HepG2 (cell line): ENCODE results near the gene GPRIN1. TPM values are rescaled to one million over a fixed set of nuclear protein-coding genes. Genes with fewer than 3 reads are reported as not detected.

Source experiments
- ATAC-seq: fragments of 200-7000 bp; cut with Tn5 transposase; 3 replicates; pipeline ENCODE4 v1.9.1; 2020; ENCODE audit warnings: mild to moderate bottlenecking, moderate library complexity
- BruUV-seq: library from RNA; stranded (reverse); fragments of 400-500 nt; replicated peaks from 2 replicates; lab custom pipeline; 2021; lab: Mats Ljungman, UMichigan
- CTCF ChIA-PET: fragments of 300-600 bp; formaldehyde crosslinking; extraction: SDS; loops from one replicate; lab custom pipeline; 2021; ENCODE audit warnings: low total read pairs, inconsistent platforms, low intra/inter-chr PET ratio; lab: Yijun Ruan, JAX
- POLR2A ChIA-PET: fragments of 350-600 bp; sonication (Branson Sonifier 250); formaldehyde crosslinking; loops from one replicate; lab custom pipeline; 2020; ENCODE audit warnings: antibody characterized with exemption, inconsistent platforms; lab: Yijun Ruan, JAX
- DNase-seq: peaks from one replicate; pipeline ENCODE4 v3.0.0-alpha.2; 2015; ENCODE audit warnings: low spot score
- FAIRE-seq: peaks from 3 replicates; lab custom pipeline; 2011; peaks lifted over from hg19 to GRCh38; lab: Jason Lieb, UNC
- H2AFZ ChIP-seq: one replicate; pipeline ENCODE4 v1.6.1; 2011; ENCODE audit warnings: low read length, inconsistent platforms
- H3K27ac ChIP-seq: fragments of 300-600 bp; 3 replicates; pipeline ENCODE4 v1.8.0; 2011; ENCODE audit warnings: mixed run types, mild to moderate bottlenecking, mixed read lengths, low read length, inconsistent platforms; ENCODE audit not compliant: insufficient read depth; ENCODE audit errors: extremely low read length
- H3K27me3 ChIP-seq, 2 experiments: fragments of 200-600 bp in 1 of 2; 2 replicates in 1 of 2; 3 replicates in 1 of 2; pipeline versions ENCODE4 v1.6.0 to v1.8.0; 2011; ENCODE audit warnings: low read length in 2 of 2, mild to moderate bottlenecking in 2 of 2, moderate library complexity in 2 of 2, inconsistent platforms in 1 of 2; ENCODE audit not compliant: insufficient read depth in 2 of 2, control insufficient read depth in 1 of 2
- H3K36me3 ChIP-seq, 2 experiments: fragments of 200-600 bp in 1 of 2; replicated peaks in 1 of 2; 2 replicates in 1 of 2; 3 replicates in 1 of 2; pipeline versions ENCODE4 v1.5.1 to v1.8.0; 2011; ENCODE audit warnings: low read length in 2 of 2, inconsistent platforms in 1 of 2; ENCODE audit not compliant: insufficient read depth in 2 of 2, control insufficient read depth in 1 of 2
- H3K4me1 ChIP-seq: 2 replicates; pipeline ENCODE4 v1.5.1; 2012; ENCODE audit warnings: low read length, inconsistent platforms; ENCODE audit not compliant: insufficient read depth
- H3K4me2 ChIP-seq: 2 replicates; pipeline ENCODE4 v1.6.0; 2011; ENCODE audit warnings: low read depth, low read length, inconsistent platforms
- H3K4me3 ChIP-seq, 3 experiments: fragments of 200-600 bp in 1 of 3; sonication (generic), shearing (Covaris generic) in 1 of 3; replicated peaks in 1 of 3; 2 replicates each; pipeline ENCODE4 v1.5.1; 2011 to 2016; ENCODE audit warnings: low read length in 3 of 3, inconsistent platforms in 2 of 3, low read depth in 2 of 3, mild to moderate bottlenecking in 2 of 3, control low read depth in 1 of 3, mixed read lengths in 1 of 3; ENCODE audit not compliant: insufficient read depth in 1 of 3
- H3K79me2 ChIP-seq: one replicate; pipeline ENCODE4 v1.6.1; 2011; ENCODE audit warnings: low read length, inconsistent platforms; ENCODE audit not compliant: insufficient read depth
- H3K9ac ChIP-seq: 2 replicates; pipeline ENCODE4 v1.6.0; 2011; ENCODE audit warnings: mild to moderate bottlenecking, low read depth, low read length, inconsistent platforms; ENCODE audit not compliant: insufficient read depth
- H3K9me3 ChIP-seq: 2 replicates; pipeline ENCODE4 v1.5.1; 2012; ENCODE audit warnings: mild to moderate bottlenecking, low read length
- H4K20me1 ChIP-seq: 2 replicates; pipeline ENCODE4 v1.6.0; 2011; ENCODE audit warnings: inconsistent platforms, mild to moderate bottlenecking, low read length, moderate library complexity; ENCODE audit not compliant: insufficient read depth
- ARID2 ChIP-seq: sonication (generic); formaldehyde crosslinking; IDR thresholded peaks from 2 replicates; pipeline ENCODE4 v1.8.1; 2022; ENCODE audit warnings: mild to moderate bottlenecking, missing genetic modification reagents, borderline replicate concordance
- CBFB ChIP-seq: sonication (generic); formaldehyde crosslinking; IDR thresholded peaks from 2 replicates; pipeline ENCODE4 v1.4.0; 2020; ENCODE audit warnings: missing genetic modification reagents
- CENPX ChIP-seq: sonication (generic); formaldehyde crosslinking; IDR thresholded peaks from 2 replicates; pipeline ENCODE4 v1.9.0; 2021; ENCODE audit warnings: mild to moderate bottlenecking, missing genetic modification reagents, moderate library complexity
- CREB1 ChIP-seq, 2 experiments: fragments of 450-650 bp in 1 of 2; IDR thresholded peaks; 2 replicates each; pipeline ENCODE4 v1.6.1; 2016 to 2017; ENCODE audit warnings: control low read depth in 1 of 2, mild to moderate bottlenecking in 1 of 2, missing compliant biosample characterization in 1 of 2, missing genetic modification characterization in 1 of 2
- GTF2F1 ChIP-seq: fragments of 150-350 bp; IDR thresholded peaks from 2 replicates; pipeline ENCODE4 v1.6.1; 2014; ENCODE audit warnings: low read length
- HMG20B ChIP-seq: conservative IDR thresholded peaks from 2 replicates; pipeline ENCODE4 v1.6.1; 2016; ENCODE audit warnings: missing genetic modification reagents, missing compliant biosample characterization
- HNRNPLL ChIP-seq: fragments of 200-400 bp; formaldehyde crosslinking; IDR thresholded peaks from 2 replicates; pipeline ENCODE4 v1.6.1; 2017; ENCODE audit warnings: mild to moderate bottlenecking, low read depth, low read length; ENCODE audit not compliant: poor library complexity, severe bottlenecking
- MTA1 ChIP-seq: sonication (generic); formaldehyde crosslinking; IDR thresholded peaks from 2 replicates; pipeline ENCODE4 v1.4.0; 2020; ENCODE audit warnings: missing genetic modification reagents, mild to moderate bottlenecking, borderline replicate concordance
- NFIC ChIP-seq: IDR thresholded peaks from 2 replicates; pipeline ENCODE4 v1.6.1; 2012; ENCODE audit warnings: mild to moderate bottlenecking, low read length, inconsistent platforms
- SAFB2 ChIP-seq: sonication (generic); formaldehyde crosslinking; IDR thresholded peaks from 2 replicates; pipeline ENCODE4 v1.5.1; 2020; ENCODE audit warnings: missing genetic modification reagents, low read depth, mild to moderate bottlenecking, borderline replicate concordance
- SMAD1 ChIP-seq: sonication (generic); formaldehyde crosslinking; IDR thresholded peaks from 2 replicates; pipeline ENCODE4 v1.4.0; 2020; ENCODE audit warnings: missing genetic modification reagents, low read depth, mild to moderate bottlenecking, borderline replicate concordance
- TBP ChIP-seq: sonication (generic); formaldehyde crosslinking; IDR thresholded peaks from 2 replicates; pipeline ENCODE4 v1.5.0; 2020; ENCODE audit warnings: missing genetic modification reagents
- ZNF230 ChIP-seq: sonication (generic); formaldehyde crosslinking; IDR thresholded peaks from 2 replicates; pipeline ENCODE4 v1.4.0; 2020; ENCODE audit warnings: mild to moderate bottlenecking, missing genetic modification reagents
- ZNF672 ChIP-seq: sonication (generic); formaldehyde crosslinking; IDR thresholded peaks from 2 replicates; pipeline ENCODE4 v1.8.1; 2022; ENCODE audit warnings: missing genetic modification reagents
- WGBS: methylation state at CpG from one replicate; pipeline ENCODE4 v1.1.6; 2017; ENCODE audit warnings: low lambda C conversion rate; 5-methylcytosine and 5-hydroxymethylcytosine counted together
- in situ Hi-C: cut with HindIII; loops from 2 replicates; pipeline ENCODE4 v1.10.0; 2017; ENCODE audit warnings: low pct_unique_long_range_greater_than_20kb; ENCODE audit not compliant: extremely low pct_ligation_motif_present
- intact Hi-C: fragments of 100-400 bp; cut with micrococcal nuclease; formaldehyde crosslinking; loops from one replicate; pipeline ENCODE4 v1.10.0; 2022; ENCODE audit not compliant: unreplicated experiment
- polyA plus RNA-seq, 8 experiments: library from polyadenylated mRNA; depleted of rRNA in 3 of 8; stranded (reverse) in 7 of 8; unstranded in 1 of 8; fragments of >200 nt; fragmentation: Illumina TruSeq in 4 of 8; extraction: Trizol in 4 of 8; gene quantifications; 2 replicates each; pipeline versions ENCODE4 v1.2.1 to v1.2.3, GENCODE V29; 2011 to 2016; ENCODE audit warnings: low read depth in 4 of 8, missing spikeins in 1 of 8, mixed read lengths in 1 of 8; ENCODE audit not compliant: insufficient read depth in 1 of 8
- total RNA-seq, 5 experiments: library from RNA; depleted of rRNA; stranded (reverse); fragments of >200 nt; fragmentation: Illumina TruSeq; extraction: Trizol; gene quantifications; 2 replicates each; pipeline ENCODE4 v1.2.3, GENCODE V29; 2016; ENCODE audit warnings: low read depth in 1 of 5
- TF ChIP-seq, protein P1 (sequence below): sonication (generic); formaldehyde crosslinking; IDR thresholded peaks from 2 replicates; pipeline ENCODE4 v1.4.0; 2020; ENCODE audit warnings: mild to moderate bottlenecking, missing genetic modification reagents
- TF ChIP-seq, protein P2 (sequence below): sonication (generic); formaldehyde crosslinking; IDR thresholded peaks from 2 replicates; pipeline ENCODE4 v1.8.0; 2022; ENCODE audit warnings: mild to moderate bottlenecking, missing genetic modification reagents, borderline replicate concordance
- TF ChIP-seq, protein P3 (sequence below): IDR thresholded peaks from 2 replicates; pipeline ENCODE4 v1.6.1; 2016; ENCODE audit warnings: missing compliant biosample characterization, missing genetic modification reagents, borderline replicate concordance
- TF ChIP-seq, protein P4 (sequence below): sonication (generic); formaldehyde crosslinking; conservative IDR thresholded peaks from 2 replicates; pipeline ENCODE4 v1.4.0; 2020; ENCODE audit warnings: missing genetic modification reagents

The GPRIN1 gene
- total and polyA plus RNA-seq, 2 of the 13 experiments (the other 11 are each of a cell fraction or from before 2014, with no cell fraction given) = 0.32 to 2.0 TPM

DNA sequence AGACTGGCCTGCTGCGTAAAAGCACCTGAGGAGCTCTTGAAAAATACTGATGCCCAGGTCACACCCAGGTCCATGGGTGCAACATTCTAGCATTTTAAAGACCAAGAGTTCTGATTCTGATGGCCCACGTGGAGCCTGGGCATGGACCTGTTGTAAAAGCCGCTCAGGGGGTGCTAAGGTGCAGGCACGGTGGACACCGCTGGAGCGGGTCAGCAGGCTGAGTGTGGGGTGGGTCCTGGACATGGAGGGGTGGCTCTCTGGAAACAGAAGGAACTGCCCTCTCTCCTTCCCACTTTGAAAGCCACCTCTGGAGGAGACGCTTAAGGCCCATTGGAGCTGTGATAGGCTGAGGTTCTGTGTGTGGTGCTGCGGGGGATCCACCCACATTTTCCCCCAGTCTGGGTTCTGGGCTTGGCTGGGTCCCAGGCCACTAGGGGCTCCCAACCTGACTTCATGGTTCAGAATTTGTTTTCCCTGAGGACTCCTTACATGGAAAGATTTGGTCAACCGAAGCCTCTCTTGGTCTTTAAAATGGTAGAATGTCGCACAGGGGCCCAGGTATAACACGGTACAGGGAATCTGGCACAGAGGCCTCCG, 16.6 kb downstream of the GPRIN1 start (continued):
- TF ChIP-seq CREB1 (IDR thresholded peaks at IDR 0.05) (no peak), CREB1 (CRISPR knock-in tag; IDR thresholded peaks at IDR 0.05) (no peak), CBFB (CRISPR knock-in tag) (no peak), NFIC (no peak), GTF2F1 (no peak)
- TF ChIP-seq, all 625 proteins: peak for 0

DNA sequence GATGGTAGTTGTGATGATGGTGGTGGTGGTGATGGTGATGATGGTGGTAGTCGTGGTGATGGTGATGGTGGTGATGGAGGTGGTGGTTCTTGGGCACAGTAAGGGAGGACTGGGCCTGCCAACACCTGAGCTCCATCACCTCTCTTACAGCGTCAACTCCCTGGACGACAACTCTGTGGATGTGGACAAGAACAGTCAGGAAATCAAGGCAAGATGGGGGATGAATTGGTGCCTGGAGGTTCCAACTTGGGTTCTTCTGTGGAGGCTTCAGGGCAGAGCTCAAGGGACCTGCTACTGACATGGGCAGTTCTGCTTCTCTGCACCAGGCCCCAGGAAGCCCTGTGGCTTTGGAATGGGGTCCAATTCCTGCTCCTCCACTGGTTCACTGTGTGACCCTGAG, 17.4 kb downstream of the GPRIN1 start:
- H3K36me3 ChIP-seq = peaks cover 0 to 13% of the 10 kb centered on the region in 2 experiments; a peak in 1 of 5 replicates
- H3K4me2 ChIP-seq = no peak overlapping the region
- no peaks in the 10 kb centered on the region; a peak in 1 of 5 replicates for H3K27me3 ChIP-seq
- H4K20me1 ChIP-seq = no peaks in the 10 kb centered on the region
- no peaks in the 10 kb centered on the region for H3K4me1 ChIP-seq
- POLR2A ChIA-PET = no interaction called here
- WGBS = 95% methylated on average over 3 of the region's 3 CpGs
- no peak overlapping the region for H3K27ac ChIP-seq
- H2AFZ ChIP-seq = no peak overlapping the region
- no peak overlapping the region for H3K9ac ChIP-seq
- ATAC-seq (no peak), FAIRE-seq (no peak), DNase-seq (no peak)
- BruUV-seq = no TSS peak
- CTCF ChIA-PET = no interaction called here
- H3K79me2 ChIP-seq = no peaks in the 10 kb centered on the region
- TF ChIP-seq, protein P1, sequence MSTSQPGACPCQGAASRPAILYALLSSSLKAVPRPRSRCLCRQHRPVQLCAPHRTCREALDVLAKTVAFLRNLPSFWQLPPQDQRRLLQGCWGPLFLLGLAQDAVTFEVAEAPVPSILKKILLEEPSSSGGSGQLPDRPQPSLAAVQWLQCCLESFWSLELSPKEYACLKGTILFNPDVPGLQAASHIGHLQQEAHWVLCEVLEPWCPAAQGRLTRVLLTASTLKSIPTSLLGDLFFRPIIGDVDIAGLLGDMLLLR (CRISPR knock-in tag) = no peak
- TF ChIP-seq, protein P2, sequence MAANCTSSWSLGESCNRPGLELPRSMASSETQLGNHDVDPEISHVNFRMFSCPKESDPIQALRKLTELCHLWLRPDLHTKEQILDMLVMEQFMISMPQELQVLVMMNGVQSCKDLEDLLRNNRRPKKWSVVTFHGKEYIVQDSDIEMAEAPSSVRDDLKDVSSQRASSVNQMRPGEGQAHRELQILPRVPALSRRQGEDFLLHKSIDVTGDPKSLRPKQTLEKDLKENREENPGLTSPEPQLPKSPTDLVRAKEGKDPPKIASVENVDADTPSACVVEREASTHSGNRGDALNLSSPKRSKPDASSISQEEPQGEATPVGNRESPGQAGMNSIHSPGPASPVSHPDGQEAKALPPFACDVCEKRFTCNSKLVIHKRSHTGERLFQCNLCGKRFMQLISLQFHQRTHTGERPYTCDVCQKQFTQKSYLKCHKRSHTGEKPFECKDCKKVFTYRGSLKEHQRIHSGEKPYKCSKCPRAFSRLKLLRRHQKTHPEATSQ (CRISPR knock-in tag) = no peak
- TF ChIP-seq HNRNPLL (no peak), ZNF230 (CRISPR knock-in tag) (no peak), MTA1 (no peak), CENPX (CRISPR knock-in tag) (no peak), SAFB2 (no peak), ZNF672 (CRISPR knock-in tag) (no peak), ARID2 (no peak), SMAD1 (CRISPR knock-in tag) (no peak), TBP (no peak), HMG20B (CRISPR knock-in tag) (no peak)
- TF ChIP-seq, protein P3, sequence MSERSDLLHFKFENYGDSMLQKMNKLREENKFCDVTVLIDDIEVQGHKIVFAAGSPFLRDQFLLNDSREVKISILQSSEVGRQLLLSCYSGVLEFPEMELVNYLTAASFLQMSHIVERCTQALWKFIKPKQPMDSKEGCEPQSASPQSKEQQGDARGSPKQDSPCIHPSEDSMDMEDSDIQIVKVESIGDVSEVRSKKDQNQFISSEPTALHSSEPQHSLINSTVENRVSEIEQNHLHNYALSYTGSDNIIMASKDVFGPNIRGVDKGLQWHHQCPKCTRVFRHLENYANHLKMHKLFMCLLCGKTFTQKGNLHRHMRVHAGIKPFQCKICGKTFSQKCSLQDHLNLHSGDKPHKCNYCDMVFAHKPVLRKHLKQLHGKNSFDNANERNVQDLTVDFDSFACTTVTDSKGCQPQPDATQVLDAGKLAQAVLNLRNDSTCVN (CRISPR knock-in tag) = no peak
- TF ChIP-seq, protein P4, sequence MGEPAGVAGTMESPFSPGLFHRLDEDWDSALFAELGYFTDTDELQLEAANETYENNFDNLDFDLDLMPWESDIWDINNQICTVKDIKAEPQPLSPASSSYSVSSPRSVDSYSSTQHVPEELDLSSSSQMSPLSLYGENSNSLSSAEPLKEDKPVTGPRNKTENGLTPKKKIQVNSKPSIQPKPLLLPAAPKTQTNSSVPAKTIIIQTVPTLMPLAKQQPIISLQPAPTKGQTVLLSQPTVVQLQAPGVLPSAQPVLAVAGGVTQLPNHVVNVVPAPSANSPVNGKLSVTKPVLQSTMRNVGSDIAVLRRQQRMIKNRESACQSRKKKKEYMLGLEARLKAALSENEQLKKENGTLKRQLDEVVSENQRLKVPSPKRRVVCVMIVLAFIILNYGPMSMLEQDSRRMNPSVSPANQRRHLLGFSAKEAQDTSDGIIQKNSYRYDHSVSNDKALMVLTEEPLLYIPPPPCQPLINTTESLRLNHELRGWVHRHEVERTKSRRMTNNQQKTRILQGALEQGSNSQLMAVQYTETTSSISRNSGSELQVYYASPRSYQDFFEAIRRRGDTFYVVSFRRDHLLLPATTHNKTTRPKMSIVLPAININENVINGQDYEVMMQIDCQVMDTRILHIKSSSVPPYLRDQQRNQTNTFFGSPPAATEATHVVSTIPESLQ = no peak
- no peak overlapping the region for H3K4me3 ChIP-seq
- in situ Hi-C loops = loop anchor here (25.0 kb wide), 1 partner anchor 855 kb away; no protein-coding TSS in a partner anchor
- H3K9me3 ChIP-seq = no peaks in the 10 kb centered on the region; the same call in 1 of the 2 replicates
- intact Hi-C loops = no loop called here
